CD4-positive, alpha-beta memory T cell (primary cell): ENCODE measurements around the gene MAP6. TPM values are rescaled to one million over a fixed set of nuclear protein-coding genes. Genes with fewer than 3 reads are reported as not detected.

Source experiments
- CTCF ChIA-PET: fragments of 350-600 bp; sonication (Branson Sonifier 250); formaldehyde crosslinking; loops from one replicate; lab custom pipeline; 2021; ENCODE audit warnings: inconsistent platforms; ENCODE audit not compliant: partially characterized antibody; lab: Charles Lee
- POLR2A ChIA-PET: fragments of 350-600 bp; sonication (Branson Sonifier 250); formaldehyde crosslinking; loops from one replicate; lab custom pipeline; 2021; ENCODE audit not compliant: partially characterized antibody; lab: Charles Lee
- DNase-seq, 5 donors: peaks; one replicate each; pipeline versions ENCODE4 v3.0.0 to v3.0.0-alpha.2; 2020 to 2022; ENCODE audit warnings: mixed read lengths in 1 of 5
- H3K27ac ChIP-seq: one replicate; pipeline ENCODE4 v1.7.0; 2013; ENCODE audit warnings: low read depth, low read length
- H3K27me3 ChIP-seq: 2 replicates; pipeline ENCODE4 v1.7.0; 2013; ENCODE audit warnings: mild to moderate bottlenecking, low read length, moderate library complexity; ENCODE audit not compliant: insufficient read depth
- H3K36me3 ChIP-seq: 2 replicates; pipeline ENCODE4 v1.7.0; 2013; ENCODE audit warnings: mild to moderate bottlenecking, low read length, moderate library complexity; ENCODE audit not compliant: insufficient read depth
- H3K4me1 ChIP-seq: 2 replicates; pipeline ENCODE4 v1.7.0; 2013; ENCODE audit warnings: mild to moderate bottlenecking, low read length, moderate library complexity; ENCODE audit not compliant: insufficient read depth
- H3K4me3 ChIP-seq, 2 donors: one replicate each; pipeline ENCODE4 v1.7.0; 2013; ENCODE audit warnings: low read length in 2 of 2, mild to moderate bottlenecking in 1 of 2
- H3K9me3 ChIP-seq, 2 donors: one replicate each; pipeline ENCODE4 v1.7.0; 2013; ENCODE audit warnings: low read length in 2 of 2, control low read depth in 1 of 2; ENCODE audit not compliant: control insufficient read depth in 1 of 2
- H3K27ac Mint-ChIP-seq, 7 donors: one replicate each; pipeline ENCODE4 v1.8.0; 2020 to 2021; ENCODE audit warnings: mixed read lengths in 7 of 7, mild to moderate bottlenecking in 6 of 7, inconsistent platforms in 3 of 7, moderate library complexity in 3 of 7
- H3K27me3 Mint-ChIP-seq, 2 donors: one replicate each; pipeline ENCODE4 v1.8.0; 2020 to 2021; ENCODE audit warnings: mixed read lengths in 2 of 2
- H3K36me3 Mint-ChIP-seq, 2 donors: one replicate each; pipeline ENCODE4 v1.8.0; 2020 to 2021; ENCODE audit warnings: mixed read lengths in 2 of 2, inconsistent platforms in 1 of 2, mild to moderate bottlenecking in 1 of 2
- H3K4me1 Mint-ChIP-seq, 4 donors: one replicate each; pipeline ENCODE4 v1.8.0; 2020 to 2021; ENCODE audit warnings: mixed read lengths in 4 of 4, mild to moderate bottlenecking in 1 of 4
- H3K4me3 Mint-ChIP-seq, 8 donors: one replicate each; pipeline ENCODE4 v1.8.0; 2020 to 2021; ENCODE audit warnings: mixed read lengths in 8 of 8, mild to moderate bottlenecking in 7 of 8, moderate library complexity in 6 of 8, inconsistent platforms in 3 of 8
- H3K9me3 Mint-ChIP-seq, 8 donors: one replicate each; pipeline ENCODE4 v1.8.0; 2020 to 2021; ENCODE audit warnings: mixed read lengths in 8 of 8, mild to moderate bottlenecking in 5 of 8, inconsistent platforms in 3 of 8, moderate library complexity in 1 of 8
- intact Hi-C: fragments of 100-400 bp; cut with micrococcal nuclease; formaldehyde crosslinking; loops from one replicate; pipeline ENCODE4 v1.15.1; 2023
- polyA plus RNA-seq, 2 donors: library from polyadenylated mRNA; unstranded; fragments of 300-500 nt; fragmentation: Illumina TruSeq; gene quantifications; one replicate each; pipeline ENCODE4 v1.2.3, GENCODE V29; 2021
- total RNA-seq, 2 experiments: library from RNA; stranded (reverse); gene quantifications; one replicate each; pipeline ENCODE4 v1.2.3, GENCODE V29; 2021

Gene MAP6
- total and polyA plus RNA-seq, 4 experiments from 2014 or later: not detected

DNA sequence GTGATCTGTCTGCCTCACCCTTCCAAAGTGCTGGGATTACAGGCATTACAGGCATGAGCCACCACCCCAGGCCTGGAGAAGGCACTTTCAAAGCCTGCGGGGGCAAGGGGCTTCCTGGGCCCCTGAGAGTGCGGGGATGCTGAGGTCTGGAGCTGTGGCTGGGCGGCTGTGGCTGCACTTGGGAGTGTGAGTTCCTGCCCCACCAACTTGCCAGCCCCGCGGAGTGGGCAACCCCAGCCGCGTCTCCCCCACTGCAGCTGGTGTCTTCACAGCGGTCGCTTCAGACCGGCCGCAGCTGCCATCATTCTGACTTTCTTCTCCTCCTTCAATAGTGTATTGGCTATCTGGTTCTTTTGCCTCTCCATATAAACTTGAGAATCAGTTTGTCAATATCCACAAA is 10.7 kb upstream of the MAP6 start:
- H3K36me3 ChIP-seq: no peaks in the 10 kb centered on the region
- POLR2A ChIA-PET: no interaction called here
- Mint-ChIP-seq H3K9me3 (peaks cover 0 to 13% (median 8%) of the 10 kb centered on the region in 8 donors), H3K4me1 (no peaks in the 10 kb centered on the region), H3K4me3 (no peak overlapping the region), H3K27ac (no peak overlapping the region), H3K36me3 (no peaks in the 10 kb centered on the region), H3K27me3 (peaks cover 20 to 22% of the 10 kb centered on the region in 2 donors)
- no peak for DNase-seq
- no peaks in the 10 kb centered on the region for H3K27me3 ChIP-seq
- no peak overlapping the region for H3K4me3 ChIP-seq
- no peaks in the 10 kb centered on the region for H3K4me1 ChIP-seq
- no peak overlapping the region for H3K27ac ChIP-seq
- no peaks in the 10 kb centered on the region for H3K9me3 ChIP-seq
- intact Hi-C loops: no loop called here
- CTCF ChIA-PET: no interaction called here

GRCh38 chr11:75678620-75679259 is 9.9 kb upstream of the MAP6 start:
- no peak overlapping the region for H3K4me3 ChIP-seq
- ChIA-PET POLR2A (no interaction called here), CTCF (interaction anchor here (1.1 to 1.3 kb wide), 2 partner anchors 8 to 27 kb away, joined by 4 read pairs; no protein-coding TSS in a partner anchor)
- Mint-ChIP-seq H3K9me3 (peaks cover 0 to 12% (median 9%) of the 10 kb centered on the region in 8 donors), H3K27ac (no peak overlapping the region), H3K4me3 (no peak overlapping the region), H3K36me3 (no peaks in the 10 kb centered on the region), H3K4me1 (peaks cover 0 to 2% (median 0%) of the 10 kb centered on the region in 4 donors), H3K27me3 (peaks cover 18 to 21% of the 10 kb centered on the region in 2 donors)
- no peaks in the 10 kb centered on the region for H3K36me3 ChIP-seq
- no peaks in the 10 kb centered on the region for H3K27me3 ChIP-seq
- intact Hi-C loops: no loop called here
- no peak for DNase-seq
- H3K27ac ChIP-seq: no peak overlapping the region
- no peaks in the 10 kb centered on the region for H3K4me1 ChIP-seq
- no peaks in the 10 kb centered on the region for H3K9me3 ChIP-seq

DNA sequence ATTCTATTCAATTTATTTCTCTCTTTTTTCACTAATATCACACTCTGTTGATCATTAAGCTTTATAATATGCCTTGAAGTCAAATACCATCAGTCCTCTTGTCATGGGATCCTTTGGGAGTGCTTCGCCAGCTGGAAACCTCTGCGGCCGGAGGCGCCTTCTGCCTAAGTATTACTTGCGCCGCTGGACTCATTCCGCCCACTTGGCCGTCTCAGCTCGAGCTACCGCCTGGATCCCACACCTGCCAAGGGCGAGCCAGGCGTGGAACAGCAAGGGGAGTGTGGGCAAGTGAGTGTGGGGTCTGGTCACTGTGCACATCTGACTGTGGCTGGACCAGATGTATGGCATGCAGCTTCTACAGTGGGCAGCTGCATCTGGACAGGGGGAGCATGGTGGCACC is 9.1 kb upstream of the MAP6 start:
- no peaks in the 10 kb centered on the region for H3K36me3 ChIP-seq
- peaks cover 0 to 7% (median 4%) of the 10 kb centered on the region in 8 donors for H3K9me3 Mint-ChIP-seq
- H3K4me3 Mint-ChIP-seq: no peak overlapping the region
- DNase-seq: no peak
- H3K36me3 Mint-ChIP-seq: no peaks in the 10 kb centered on the region
- ChIA-PET POLR2A (no interaction called here), CTCF (interaction anchor here (1.0 to 1.3 kb wide), 3 partner anchors 8 to 101 kb away, joined by 3 to 4 read pairs (median 4); no protein-coding TSS in a partner anchor)
- H3K27ac Mint-ChIP-seq: no peak overlapping the region
- H3K27me3 ChIP-seq: no peaks in the 10 kb centered on the region
- no peaks in the 10 kb centered on the region for H3K9me3 ChIP-seq
- H3K27ac ChIP-seq: no peak overlapping the region
- no peak overlapping the region for H3K4me3 ChIP-seq
- H3K4me1 Mint-ChIP-seq: peaks cover 0 to 2% (median 0%) of the 10 kb centered on the region in 4 donors
- H3K27me3 Mint-ChIP-seq: peaks cover 11 to 16% of the 10 kb centered on the region in 2 donors
- intact Hi-C loops: no loop called here
- no peaks in the 10 kb centered on the region for H3K4me1 ChIP-seq

GRCh38 chr11:75677275-75677674 is 8.4 kb upstream of the MAP6 start:
- Mint-ChIP-seq H3K9me3 (peaks cover 0 to 6% (median 3%) of the 10 kb centered on the region in 8 donors), H3K27ac (no peak overlapping the region), H3K36me3 (no peaks in the 10 kb centered on the region), H3K4me3 (no peak overlapping the region), H3K4me1 (peaks cover 0 to 2% (median 0%) of the 10 kb centered on the region in 4 donors), H3K27me3 (peaks cover 12 to 15% of the 10 kb centered on the region in 2 donors)
- H3K27me3 ChIP-seq: no peaks in the 10 kb centered on the region
- no peak overlapping the region for H3K27ac ChIP-seq
- no peaks in the 10 kb centered on the region for H3K4me1 ChIP-seq
- ChIA-PET POLR2A (no interaction called here), CTCF (interaction anchor here (1.0 to 1.3 kb wide), 2 partner anchors 29 to 101 kb away, joined by 3 to 4 read pairs; no protein-coding TSS in a partner anchor)
- no peaks in the 10 kb centered on the region for H3K36me3 ChIP-seq
- no peak overlapping the region for H3K4me3 ChIP-seq
- DNase-seq: no peak
- H3K9me3 ChIP-seq: no peaks in the 10 kb centered on the region
- intact Hi-C loops: no loop called here

GRCh38 chr11:75673977-75674582 is 5.2 kb upstream of the MAP6 start:
- H3K36me3 ChIP-seq: no peaks in the 10 kb centered on the region
- Mint-ChIP-seq H3K4me1 (peaks cover 0 to 5% (median 2%) of the 10 kb centered on the region in 4 donors), H3K9me3 (peaks cover 0 to 6% (median 2%) of the 10 kb centered on the region in 8 donors), H3K4me3 (no peak overlapping the region), H3K36me3 (no peaks in the 10 kb centered on the region), H3K27me3 (peaks cover 27 to 32% of the 10 kb centered on the region in 2 donors), H3K27ac (no peak overlapping the region)
- ChIA-PET CTCF (interaction anchor here (2.8 kb wide), 1 partner anchor 32 kb away, joined by 9 read pairs; no protein-coding TSS in a partner anchor), POLR2A (no interaction called here)
- H3K27ac ChIP-seq: no peak overlapping the region
- no peak overlapping the region for H3K4me3 ChIP-seq
- intact Hi-C loops: no loop called here
- H3K9me3 ChIP-seq: no peaks in the 10 kb centered on the region
- H3K4me1 ChIP-seq: peaks cover 3% of the 10 kb centered on the region
- no peak for DNase-seq
- peaks cover 16% of the 10 kb centered on the region for H3K27me3 ChIP-seq

DNA sequence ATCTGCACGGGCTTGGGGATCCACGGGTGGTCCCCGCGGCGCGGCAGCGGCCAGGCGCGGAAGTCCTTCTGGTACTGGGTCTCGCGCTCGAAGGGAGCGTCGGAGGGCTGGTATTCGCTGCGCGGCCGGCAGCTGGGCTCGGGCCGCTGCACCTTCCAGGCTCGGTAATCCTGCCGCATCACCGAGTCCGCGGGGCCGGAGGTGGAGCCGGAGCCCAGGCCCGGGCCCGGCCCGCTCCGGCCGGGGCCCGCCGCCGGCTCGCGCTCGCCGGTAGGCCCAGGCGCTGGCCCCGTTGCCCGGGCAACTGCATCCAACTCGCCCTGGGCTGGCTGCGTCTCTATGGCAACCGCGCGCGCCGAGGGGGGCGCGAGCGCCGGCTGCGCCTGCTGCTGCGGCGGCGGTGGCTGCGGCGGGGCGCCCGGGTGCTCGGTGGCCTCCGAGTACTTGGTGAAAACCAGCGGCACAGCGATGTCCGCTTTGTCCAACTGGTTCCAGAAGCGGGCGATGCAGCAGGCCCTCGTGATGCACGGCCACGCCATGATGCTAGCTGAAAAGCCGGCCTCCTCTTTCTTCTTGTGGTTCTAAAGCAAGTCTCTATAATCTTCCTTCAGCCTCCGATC is 897 bp downstream of the MAP6 start:
- peaks cover 0 to 6% (median 1%) of the 10 kb centered on the region in 8 donors for H3K9me3 Mint-ChIP-seq
- H3K9me3 ChIP-seq: no peaks in the 10 kb centered on the region
- peaks cover 14% of the 10 kb centered on the region for H3K4me1 ChIP-seq
- DNase-seq: peak in 3 of 5 donors; percentile 7 to 18 (median 8)
- no peak overlapping the region for H3K27ac ChIP-seq
- H3K27me3 Mint-ChIP-seq: peaks cover 48 to 61% of the 10 kb centered on the region in 2 donors
- ChIA-PET CTCF (no interaction called here), POLR2A (interaction anchor here (1.2 kb wide), 1 partner anchor 16 kb away, joined by 3 read pairs; no protein-coding TSS in a partner anchor)
- H3K4me3 ChIP-seq: peak overlapping the region in 1 of 2 donors; percentile 49
- no peaks in the 10 kb centered on the region for H3K36me3 Mint-ChIP-seq
- intact Hi-C loops: no loop called here
- peaks cover 33% of the 10 kb centered on the region for H3K27me3 ChIP-seq
- no peaks in the 10 kb centered on the region for H3K36me3 ChIP-seq
- H3K4me3 Mint-ChIP-seq: peak overlapping the region; percentile 84 to 95 (median 88)
- peaks cover 7 to 23% (median 13%) of the 10 kb centered on the region in 4 donors for H3K4me1 Mint-ChIP-seq
- H3K27ac Mint-ChIP-seq: peak overlapping the region in 1 of 7 donors; percentile 59
